Measurements from ENCODE around the gene DLGAP5.

DLGAP5 gene

DNA sequence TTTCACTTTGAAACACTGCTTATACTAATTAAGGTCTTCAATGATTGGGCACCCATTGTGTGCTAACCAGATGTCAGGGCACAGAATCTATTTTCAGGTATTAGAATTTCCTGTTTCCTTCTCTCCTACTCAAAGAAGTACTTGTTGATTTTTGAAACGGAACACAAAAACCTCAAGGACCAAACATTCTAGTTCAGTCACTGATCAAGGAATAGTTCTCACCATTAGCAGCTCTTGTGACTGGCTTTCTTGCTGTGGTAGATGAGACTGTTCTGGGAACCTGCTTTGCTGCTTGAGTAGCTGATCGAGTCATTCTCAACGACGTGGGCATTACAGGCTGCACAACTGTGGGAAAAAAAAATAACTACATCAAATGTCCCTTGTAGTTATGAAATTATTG is 11.0 kb downstream of the DLGAP5 start:
- no peak for DNase-seq (ENCODE audit: low read depth, low spot score)

DNA sequence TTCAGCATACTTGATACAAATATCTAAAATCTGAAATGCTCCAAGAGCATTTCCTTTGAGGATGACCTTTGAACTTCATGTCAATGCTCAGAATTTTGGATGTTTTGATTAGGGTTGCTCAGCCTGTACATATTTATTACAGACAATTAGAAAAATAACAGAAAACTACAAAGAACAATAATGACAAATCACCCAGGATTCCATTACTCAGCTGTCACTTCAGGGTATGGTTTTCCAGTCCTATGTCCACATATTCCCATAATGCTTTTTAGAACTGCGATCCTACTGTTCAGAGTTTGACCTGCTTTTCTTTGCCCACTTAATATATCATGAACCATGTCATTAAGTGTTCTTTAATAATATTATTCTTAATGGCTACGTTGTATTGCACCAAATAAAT is 11.4 kb downstream of the DLGAP5 start:
- no peak for DNase-seq (ENCODE audit: low read depth, low spot score)

- DNase-seq (ENCODE audit: low read depth, low spot score) = no peak
Observed at GRCh38 chr14:55170526-55170925, 20.9 kb downstream of the DLGAP5 start.

DNA sequence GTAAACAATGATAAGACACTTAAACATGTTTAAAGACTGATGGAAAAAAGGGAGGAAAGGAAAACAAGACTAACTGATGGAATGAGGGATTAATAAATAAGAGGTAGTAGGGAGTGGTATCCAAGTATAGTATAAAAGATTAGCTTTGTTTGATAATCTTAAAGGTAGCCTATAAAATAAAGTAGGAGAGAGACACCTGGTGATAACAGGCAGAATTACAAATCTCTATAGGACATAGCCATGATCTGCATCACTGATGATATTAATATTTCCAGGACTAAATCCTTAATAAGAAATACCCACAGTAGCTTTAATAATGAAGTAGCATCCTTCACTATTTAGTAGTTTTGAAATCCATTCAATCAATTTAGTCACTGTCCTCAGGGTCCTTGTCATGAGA is 30.4 kb downstream of the DLGAP5 start:
- no peak for DNase-seq (ENCODE audit: low read depth, low spot score)

- no peak for DNase-seq (ENCODE audit: low read depth, low spot score)
Observed at GRCh38 chr14:55158412-55158811, 33.0 kb downstream of the DLGAP5 start.

DNA sequence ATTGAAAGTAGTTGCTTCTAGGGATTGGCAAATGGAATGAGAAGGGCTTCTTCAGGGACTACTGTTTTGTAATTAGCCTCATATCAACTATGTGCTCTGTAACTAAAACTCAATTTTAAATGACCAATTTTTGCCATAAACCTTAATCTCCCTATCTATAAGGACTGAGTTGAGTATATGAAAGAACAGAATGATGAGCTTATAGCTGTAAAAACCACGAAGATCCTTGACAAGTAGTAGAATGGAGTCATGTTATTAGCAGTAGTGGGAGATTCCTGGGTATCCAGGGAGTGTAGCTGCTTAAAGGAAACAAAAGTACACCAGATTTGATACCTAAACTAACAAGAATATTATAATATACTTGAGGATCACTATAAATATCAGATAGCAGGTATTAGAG is 34.3 kb downstream of the DLGAP5 start:
- DNase-seq (ENCODE audit: low read depth, low spot score) = no peak

GRCh38 chr14:55153951-55154350 is 37.4 kb downstream of the DLGAP5 start:
- no peak for DNase-seq (ENCODE audit: low read depth, low spot score)

GRCh38 chr14:55152052-55152753 is 39.2 kb downstream of the DLGAP5 start:
- no peak for DNase-seq (ENCODE audit: low read depth, low spot score)

DNA sequence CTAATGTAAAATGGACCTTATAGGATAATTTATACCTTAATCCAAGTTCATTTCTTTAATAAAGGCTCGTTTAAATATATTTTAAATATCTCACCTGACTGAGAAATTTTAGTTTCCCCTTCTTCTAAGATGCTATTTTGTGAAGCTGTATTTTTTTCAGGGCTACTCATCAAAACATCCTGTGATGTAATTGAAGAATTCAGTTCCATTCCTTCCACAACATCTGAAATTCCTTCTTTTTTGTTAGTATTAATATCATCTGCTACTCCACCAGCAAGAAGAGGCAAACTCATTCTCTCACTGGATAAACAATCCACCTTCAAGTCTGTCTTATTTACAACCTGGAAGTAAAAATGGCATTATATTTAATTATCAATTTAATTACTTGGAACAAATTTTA is 39.8 kb downstream of the DLGAP5 start:
- no peak for DNase-seq (ENCODE audit: low read depth, low spot score)

- DNase-seq (ENCODE audit: low read depth, low spot score) = no peak
Observed at GRCh38 chr14:55146425-55146824, 45.0 kb downstream of the DLGAP5 start.

GRCh38 chr14:55142466-55142865 is 48.9 kb downstream of the DLGAP5 start:
- no peak for DNase-seq (ENCODE audit: low read depth, low spot score)

- DNase-seq (ENCODE audit: low read depth, low spot score) = no peak
Observed at GRCh38 chr14:55141825-55142224, 49.6 kb downstream of the DLGAP5 start.

DNA sequence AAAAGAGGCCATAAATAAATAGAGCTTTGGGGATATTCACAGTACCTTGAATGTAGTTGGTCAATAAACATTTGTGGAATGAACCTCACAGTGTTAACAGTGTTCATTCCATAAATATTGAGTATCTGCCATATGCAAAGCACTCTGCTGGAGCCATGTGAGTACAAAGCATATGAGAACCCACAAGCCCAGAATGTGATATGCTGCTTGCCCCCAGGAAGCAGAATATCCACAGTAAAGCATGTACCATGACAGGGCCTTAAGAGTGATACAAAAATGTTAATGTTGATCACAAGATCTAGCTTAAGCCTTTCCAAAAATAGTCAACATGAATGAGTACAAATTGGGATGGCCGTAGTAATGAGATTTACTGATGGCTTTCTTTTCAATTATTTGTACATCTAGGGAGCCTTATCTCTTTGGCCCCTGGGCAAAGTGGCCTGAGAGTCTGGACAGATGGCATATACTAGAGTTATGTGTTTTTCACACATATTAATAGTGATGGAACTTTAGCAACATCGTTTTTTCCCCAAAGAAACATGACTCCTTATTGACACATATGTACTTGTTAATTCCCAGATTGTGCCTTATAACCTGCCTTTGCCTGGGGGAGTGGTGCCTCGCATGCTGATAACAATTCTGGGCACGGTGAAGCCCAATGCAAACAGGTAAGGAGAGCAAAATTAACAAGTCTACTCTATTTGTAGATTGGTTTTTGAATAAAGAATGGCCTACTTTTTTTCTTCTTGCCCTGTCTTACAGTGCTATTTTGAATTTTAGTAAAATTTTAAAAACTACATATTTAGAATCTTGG is 51.5 kb downstream of the DLGAP5 start:
- no peak for DNase-seq (ENCODE audit: low read depth, low spot score)

GRCh38 chr14:55139141-55139540 is 52.2 kb downstream of the DLGAP5 start:
- no peak for DNase-seq (ENCODE audit: low read depth, low spot score)

DNA sequence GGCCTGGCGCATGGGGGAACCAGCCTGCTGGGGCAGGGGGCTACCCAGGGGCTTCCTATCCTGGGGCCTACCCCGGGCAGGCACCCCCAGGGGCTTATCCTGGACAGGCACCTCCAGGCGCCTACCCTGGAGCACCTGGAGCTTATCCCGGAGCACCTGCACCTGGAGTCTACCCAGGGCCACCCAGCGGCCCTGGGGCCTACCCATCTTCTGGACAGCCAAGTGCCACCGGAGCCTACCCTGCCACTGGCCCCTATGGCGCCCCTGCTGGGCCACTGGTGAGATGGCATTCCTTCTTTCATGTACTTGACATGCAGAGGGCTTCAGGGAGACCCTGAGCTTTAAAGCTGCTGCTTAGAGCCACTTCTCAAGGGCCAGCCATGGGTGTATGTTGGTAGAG is 53.3 kb downstream of the DLGAP5 start:
- peak; percentile 34 for DNase-seq (ENCODE audit: low read depth, low spot score)

DNA sequence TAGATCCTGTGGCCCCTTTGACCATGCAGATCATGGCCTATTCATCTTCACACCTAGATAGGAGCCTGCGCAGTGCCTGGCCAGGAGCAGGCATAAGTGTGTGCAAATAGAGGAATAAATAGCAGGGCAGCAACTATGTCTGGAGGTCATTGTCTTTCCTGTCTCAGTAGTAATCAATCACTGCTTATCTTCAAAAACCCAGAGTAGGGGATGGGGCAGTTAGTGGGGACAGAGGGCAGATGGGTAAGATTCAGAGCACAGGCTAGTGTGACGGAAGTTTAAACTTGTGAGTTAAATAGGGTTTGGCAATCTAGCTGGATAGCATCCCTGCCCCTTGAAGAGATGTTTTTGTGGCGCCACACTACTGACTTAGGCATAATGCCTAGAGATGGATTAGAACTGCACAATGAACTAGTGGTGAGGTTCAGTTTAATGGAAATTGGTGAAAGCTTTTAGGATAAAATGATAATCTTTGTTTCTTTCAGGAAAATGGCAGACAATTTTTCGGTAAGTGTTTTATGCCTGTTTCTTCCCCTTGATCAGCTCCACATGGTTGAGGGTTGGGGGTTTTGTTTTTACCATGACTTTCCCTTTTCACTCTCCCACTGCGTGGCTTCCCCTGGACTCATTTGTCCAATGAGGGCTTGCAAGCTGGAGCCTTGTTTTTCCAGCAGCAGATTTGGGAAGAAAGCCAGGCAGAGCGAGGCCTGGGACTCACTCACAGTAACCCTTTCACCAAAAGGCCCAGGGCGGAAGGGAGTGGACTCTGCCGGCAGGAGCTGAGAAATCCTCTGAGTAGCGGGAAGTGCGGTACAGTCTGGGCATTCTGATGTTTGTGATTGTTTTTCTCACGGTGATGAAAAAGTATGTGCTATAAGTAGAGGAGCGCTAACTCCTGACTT is 54.2 kb downstream of the DLGAP5 start:
- no peak for DNase-seq (ENCODE audit: low read depth, low spot score)

- no peak for DNase-seq (ENCODE audit: low read depth, low spot score)
Observed at GRCh38 chr14:55136241-55136640, 55.1 kb downstream of the DLGAP5 start.

- no peak for DNase-seq (ENCODE audit: low read depth, low spot score)
Observed at GRCh38 chr14:55133416-55133815, 58.0 kb downstream of the DLGAP5 start.

DNA sequence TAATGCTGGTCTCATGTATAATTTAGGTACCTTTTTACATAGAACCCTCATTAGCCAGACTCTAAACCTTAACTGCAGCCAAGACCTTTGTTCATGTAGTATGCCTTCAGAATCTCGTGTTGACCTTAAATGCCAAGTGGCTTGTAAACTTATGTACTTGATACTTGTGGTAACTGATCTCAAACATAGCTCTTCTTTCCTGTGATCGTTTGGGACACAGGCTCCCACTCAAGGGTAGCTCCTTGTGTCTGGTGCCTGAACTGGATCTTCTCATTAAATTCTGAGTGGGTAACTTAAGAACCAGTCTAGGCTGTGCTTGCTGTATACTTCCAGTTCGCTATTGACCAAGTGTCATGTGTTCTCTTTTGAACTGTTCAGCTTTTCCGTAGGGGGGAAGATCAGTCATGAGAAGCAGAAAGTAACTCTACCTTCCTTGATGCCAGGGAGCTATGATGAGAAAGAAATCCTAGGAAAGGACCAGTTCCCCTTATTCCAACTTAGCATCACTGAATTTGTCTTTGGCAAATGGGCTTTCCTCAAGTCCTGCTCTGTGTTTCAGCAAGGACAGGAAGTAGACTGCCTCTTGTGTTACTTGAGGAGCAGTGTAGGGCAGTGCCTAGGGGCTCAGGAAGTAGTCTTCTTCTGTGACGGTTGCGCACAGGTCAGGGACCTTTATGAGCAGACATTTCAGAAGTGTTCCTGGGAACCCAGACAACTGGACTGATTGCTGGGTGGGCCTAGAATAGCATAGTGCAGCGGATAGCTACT is 59.8 kb downstream of the DLGAP5 start:
- no peak for DNase-seq (ENCODE audit: low read depth, low spot score)

DNA sequence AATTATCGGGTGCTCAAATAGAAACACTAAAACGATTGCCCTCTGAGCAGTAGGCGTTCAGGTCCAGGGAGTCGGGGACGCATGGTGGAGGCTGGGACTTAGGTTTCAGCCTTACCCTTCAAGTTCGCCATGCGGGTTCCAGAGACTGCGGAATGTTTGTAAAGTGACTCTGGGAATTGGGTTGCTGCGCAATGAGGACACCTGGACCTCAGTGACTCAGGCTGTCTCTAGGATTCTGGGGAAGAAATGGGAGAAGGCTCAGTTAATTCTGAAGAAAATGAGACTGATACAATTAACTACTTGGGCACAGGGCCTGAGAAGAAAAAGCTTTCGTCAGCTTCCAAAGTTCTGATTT is 61.2 kb downstream of the DLGAP5 start:
- no peak for DNase-seq (ENCODE audit: low read depth, low spot score)

DNA sequence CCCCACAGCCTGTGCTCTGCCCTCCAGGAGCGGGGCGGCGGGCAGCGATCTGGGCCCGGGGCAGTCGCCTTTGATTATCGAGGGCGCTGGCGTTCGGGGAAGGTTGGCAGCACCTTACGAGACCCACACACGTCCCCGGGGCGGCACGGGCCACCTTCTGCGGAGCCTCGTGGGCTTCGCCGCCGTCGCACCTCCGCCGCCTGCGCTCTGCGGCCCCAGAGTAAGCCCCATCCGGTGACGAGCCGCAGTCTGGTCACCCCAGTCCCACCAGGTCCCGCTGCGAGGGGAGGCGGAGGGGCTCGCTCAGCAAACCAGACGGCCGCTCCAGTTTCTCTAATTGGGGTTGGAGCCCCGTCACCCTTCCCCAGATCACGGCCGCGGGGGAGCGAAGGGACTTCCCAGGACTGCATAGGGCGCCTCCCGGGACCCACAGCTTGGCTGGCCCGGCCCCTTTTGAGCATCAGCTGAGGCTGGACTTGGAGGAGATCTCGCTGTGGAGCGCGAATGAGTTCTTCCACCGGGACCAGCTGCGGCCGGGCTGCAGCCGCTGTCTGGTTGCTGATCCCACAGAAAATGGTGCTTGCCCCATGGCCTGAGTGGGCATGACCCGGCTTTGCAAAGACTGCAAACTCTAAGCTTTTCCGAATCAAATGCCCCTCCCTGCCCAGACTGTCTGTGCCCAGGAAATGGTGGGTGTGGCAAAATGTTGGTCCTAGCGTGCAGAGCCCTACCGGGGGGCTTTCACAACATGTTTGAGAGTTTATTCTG is 61.8 kb downstream of the DLGAP5 start:
- no peak for DNase-seq (ENCODE audit: low read depth, low spot score)
